Measurements from ENCODE around the gene ANO6.

- no peak for TF ChIP-seq CTCF (IDR thresholded peaks at IDR 0.05)
- no peak for TF ChIP-seq SP1 (CRISPR knock-in tag; conservative IDR thresholded peaks at IDR 0.05)
- no peak for TF ChIP-seq KAT7 (CRISPR knock-in tag; IDR thresholded peaks at IDR 0.05; ENCODE audit: borderline replicate concordance)
- TF ChIP-seq CREB1 (CRISPR knock-in tag; IDR thresholded peaks at IDR 0.05) = no peak
- TF ChIP-seq TP53 (CRISPR knock-in tag; IDR thresholded peaks at IDR 0.05) = no peak
- TF ChIP-seq ZNF232 (CRISPR knock-in tag; IDR thresholded peaks at IDR 0.05) = no peak
- no peak for TF ChIP-seq ESRRA (CRISPR knock-in tag; IDR thresholded peaks at IDR 0.05; ENCODE audit: borderline replicate concordance)
- TF ChIP-seq CREM (CRISPR knock-in tag; IDR thresholded peaks at IDR 0.05) = no peak
- TF ChIP-seq FOXJ3 (CRISPR knock-in tag; IDR thresholded peaks at IDR 0.05; ENCODE audit: borderline replicate concordance) = no peak
- no peak for TF ChIP-seq AFF4 (CRISPR knock-in tag; IDR thresholded peaks at IDR 0.05; ENCODE audit: borderline replicate concordance)
Observed at GRCh38 chr12:45334396-45334795, 118.5 kb downstream of the ANO6 start.

Measured in WTC11 (cell line).